ENCODE results near the gene SNAP29.

- TF ChIP-seq CTCF (IDR thresholded peaks at IDR 0.05; ENCODE audit: low read length) = no peak
- no peak for TF ChIP-seq EZH2phosphoT487 (IDR thresholded peaks at IDR 0.05; ENCODE audit: low read length)
These were observed 18.9 kb downstream of the SNAP29 start for GRCh38 chr22:20877715-20878114.

Measured in MM.1S (cell line).